Uterus (tissue), 4 donors: ENCODE measurements around the gene SULT6B1. TPM values are rescaled to one million over a fixed set of nuclear protein-coding genes. Genes with fewer than 3 reads are reported as not detected.

Experiments used
- DNase-seq, 2 donors: peaks; one replicate each; pipeline ENCODE4 v3.0.0-alpha.2; 2019 to 2020
- H3K27ac ChIP-seq, 2 donors: fragments of 200-600 bp; sonication (generic); 1 replicate in 1 of 2; 2 replicates in 1 of 2; pipeline ENCODE4 v1.5.1; 2016 to 2018
- H3K27me3 ChIP-seq, 2 donors: fragments of 200-600 bp; sonication (generic); one replicate each; pipeline ENCODE4 v1.5.1; 2018 to 2019; ENCODE audit warnings: control low read depth in 1 of 2
- H3K36me3 ChIP-seq, 2 donors: fragments of 200-600 bp; sonication (generic); one replicate each; pipeline ENCODE4 v1.5.1; 2019; ENCODE audit warnings: control low read depth in 1 of 2
- H3K4me1 ChIP-seq, 2 donors: fragments of 200-600 bp; sonication (generic); one replicate each; pipeline ENCODE4 v1.5.1; 2018 to 2019; ENCODE audit warnings: control low read depth in 1 of 2
- H3K4me3 ChIP-seq, 2 donors: fragments of 200-600 bp; sonication (generic); 1 replicate in 1 of 2; 2 replicates in 1 of 2; pipeline ENCODE4 v1.5.1; 2018 to 2019; ENCODE audit warnings: mild to moderate bottlenecking in 1 of 2
- H3K9me3 ChIP-seq, 2 donors: fragments of 200-600 bp; sonication (generic); one replicate each; pipeline ENCODE4 v1.5.1; 2019; ENCODE audit warnings: control low read depth in 1 of 2
- POLR2A ChIP-seq, 2 donors: fragments of 450-650 bp; IDR thresholded peaks; one replicate each; pipeline ENCODE4 v1.6.1; 2016; ENCODE audit warnings: antibody characterized with exemption in 2 of 2, mild to moderate bottlenecking in 1 of 2, moderate library complexity in 1 of 2
- intact Hi-C: fragments of 100-400 bp; cut with DNase I; formaldehyde crosslinking; loops from one replicate; pipeline ENCODE4 v1.15.1; 2023; ENCODE audit warnings: low total_unique reads
- total RNA-seq, 4 donors: library from RNA; depleted of rRNA in 3 of 4; stranded (reverse); fragments of >200 nt in 3 of 4; gene quantifications; one replicate each; pipeline versions ENCODE4 v1.1.0 to v1.2.4, GENCODE V29; 2014 to 2023
- TF ChIP-seq, protein P1 (sequence below), 4 experiments: fragments of 200-600 bp in 2 of 4; fragments of 450-650 bp in 2 of 4; sonication (generic) in 2 of 4; IDR thresholded peaks; one replicate each; pipeline ENCODE4 v1.5.1; 2016 to 2019; ENCODE audit warnings: antibody characterized with exemption in 4 of 4, mild to moderate bottlenecking in 2 of 4, moderate library complexity in 1 of 4
- donor health status: DM: yes; HTN: yes; CAD: no.

SULT6B1 gene
- total RNA-seq, 4 donors from 2014 or later: not detected

DNA sequence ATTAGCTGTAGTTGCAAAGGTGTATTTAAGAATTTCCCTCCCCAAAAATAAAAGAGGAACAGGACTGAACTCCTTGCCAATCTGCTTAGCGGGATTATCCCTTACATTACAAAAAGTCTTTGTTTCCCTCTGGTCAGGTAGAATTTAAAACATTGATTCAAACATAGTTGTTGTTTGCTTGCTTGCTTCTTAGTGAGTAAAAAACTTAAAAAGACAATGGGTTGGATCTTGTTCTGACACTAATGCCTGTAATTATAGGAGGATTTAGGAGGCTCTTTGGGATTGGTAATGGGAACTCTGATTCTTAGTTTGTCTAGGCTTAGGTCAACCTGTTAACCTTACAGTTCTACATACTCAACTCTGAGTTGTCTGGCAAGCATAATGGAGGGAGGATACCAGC lies 4.1 kb upstream of the SULT6B1 start:
- intact Hi-C loops: no loop called here
- no peaks in the 10 kb centered on the region for H3K27me3 ChIP-seq
- H3K27ac ChIP-seq: no peak overlapping the region
- no peak for DNase-seq
- no peaks in the 10 kb centered on the region for H3K9me3 ChIP-seq
- peaks cover 0 to under 1% of the 10 kb centered on the region in 2 donors for H3K4me1 ChIP-seq
- no peaks in the 10 kb centered on the region for H3K36me3 ChIP-seq
- no peak overlapping the region for H3K4me3 ChIP-seq
- TF ChIP-seq, protein P1, sequence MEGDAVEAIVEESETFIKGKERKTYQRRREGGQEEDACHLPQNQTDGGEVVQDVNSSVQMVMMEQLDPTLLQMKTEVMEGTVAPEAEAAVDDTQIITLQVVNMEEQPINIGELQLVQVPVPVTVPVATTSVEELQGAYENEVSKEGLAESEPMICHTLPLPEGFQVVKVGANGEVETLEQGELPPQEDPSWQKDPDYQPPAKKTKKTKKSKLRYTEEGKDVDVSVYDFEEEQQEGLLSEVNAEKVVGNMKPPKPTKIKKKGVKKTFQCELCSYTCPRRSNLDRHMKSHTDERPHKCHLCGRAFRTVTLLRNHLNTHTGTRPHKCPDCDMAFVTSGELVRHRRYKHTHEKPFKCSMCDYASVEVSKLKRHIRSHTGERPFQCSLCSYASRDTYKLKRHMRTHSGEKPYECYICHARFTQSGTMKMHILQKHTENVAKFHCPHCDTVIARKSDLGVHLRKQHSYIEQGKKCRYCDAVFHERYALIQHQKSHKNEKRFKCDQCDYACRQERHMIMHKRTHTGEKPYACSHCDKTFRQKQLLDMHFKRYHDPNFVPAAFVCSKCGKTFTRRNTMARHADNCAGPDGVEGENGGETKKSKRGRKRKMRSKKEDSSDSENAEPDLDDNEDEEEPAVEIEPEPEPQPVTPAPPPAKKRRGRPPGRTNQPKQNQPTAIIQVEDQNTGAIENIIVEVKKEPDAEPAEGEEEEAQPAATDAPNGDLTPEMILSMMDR (IDR thresholded peaks at IDR 0.05): no peak
- no peak for TF ChIP-seq POLR2A (IDR thresholded peaks at IDR 0.05)

DNA sequence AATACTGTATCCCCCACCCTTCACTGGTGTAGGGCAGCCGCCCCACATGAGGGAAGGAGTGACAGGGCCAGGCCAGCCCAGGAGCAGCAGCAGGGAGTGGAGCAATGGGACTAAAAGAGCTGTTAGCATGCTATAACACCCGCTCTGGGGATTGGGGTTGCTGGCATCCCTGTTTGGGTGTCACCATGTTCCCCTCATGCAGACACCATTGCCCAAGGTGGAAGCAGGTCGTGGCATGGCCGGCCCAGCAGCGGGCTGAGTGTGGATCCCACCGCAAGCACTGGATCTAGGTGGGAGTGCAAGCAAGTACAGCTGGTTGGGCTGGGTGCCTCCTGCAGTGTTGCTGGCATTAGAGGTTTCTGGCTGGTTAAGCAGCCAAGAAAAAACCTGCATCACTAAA lies 3.3 kb upstream of the SULT6B1 start:
- Histone ChIP-seq H3K4me3 (no peak overlapping the region), H3K36me3 (no peaks in the 10 kb centered on the region), H3K27me3 (no peaks in the 10 kb centered on the region), H3K4me1 (no peaks in the 10 kb centered on the region), H3K9me3 (no peaks in the 10 kb centered on the region), H3K27ac (no peak overlapping the region)
- DNase-seq: no peak
- intact Hi-C loops: no loop called here
- no peak for TF ChIP-seq POLR2A (IDR thresholded peaks at IDR 0.05)
- TF ChIP-seq, protein P1 (IDR thresholded peaks at IDR 0.05): no peak

DNA sequence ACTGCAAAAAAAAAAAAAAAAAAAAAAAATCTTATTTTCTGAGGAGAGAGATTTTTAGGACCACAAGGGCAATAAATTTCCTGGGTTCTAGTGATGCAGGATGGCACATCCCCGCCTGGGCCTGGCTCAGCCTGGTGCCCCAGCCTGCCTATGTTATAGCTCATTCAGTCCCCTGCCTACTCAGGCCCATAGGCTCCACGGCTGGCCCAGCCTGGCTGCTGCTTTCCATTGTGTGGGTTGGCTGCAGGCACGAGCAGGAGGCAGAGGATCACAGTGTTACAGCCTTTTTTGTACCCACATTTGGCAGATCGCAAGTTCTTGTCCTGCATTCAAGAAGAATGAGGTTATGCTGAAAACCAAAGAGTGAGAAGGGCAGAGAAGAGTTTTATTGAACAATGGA lies 2.8 kb upstream of the SULT6B1 start:
- H3K4me1 ChIP-seq: no peaks in the 10 kb centered on the region
- no peaks in the 10 kb centered on the region for H3K36me3 ChIP-seq
- H3K9me3 ChIP-seq: no peaks in the 10 kb centered on the region
- H3K27ac ChIP-seq: no peak overlapping the region
- intact Hi-C loops: no loop called here
- no peaks in the 10 kb centered on the region for H3K27me3 ChIP-seq
- no peak for TF ChIP-seq POLR2A (IDR thresholded peaks at IDR 0.05)
- TF ChIP-seq, protein P1 (IDR thresholded peaks at IDR 0.05): no peak
- H3K4me3 ChIP-seq: no peak overlapping the region
- DNase-seq: no peak

DNA sequence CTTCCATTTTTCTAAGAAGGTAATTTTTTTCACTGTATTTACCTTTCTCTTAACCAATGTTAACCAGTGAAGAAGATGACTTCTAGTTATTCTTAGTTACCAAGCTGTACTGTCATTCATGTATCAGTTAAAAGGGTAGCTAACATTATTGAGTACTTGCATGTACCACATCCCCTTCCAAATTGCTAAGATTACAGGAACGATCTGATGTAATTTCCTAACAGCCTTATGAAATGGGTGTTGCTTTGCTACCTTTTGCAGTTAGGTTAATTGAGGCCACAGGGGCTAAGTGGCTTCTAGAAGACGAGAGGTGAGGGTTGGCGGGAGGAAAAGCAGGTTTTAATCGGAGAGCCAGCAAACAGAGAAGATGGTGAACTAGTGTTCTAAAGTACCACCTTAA lies 1.8 kb upstream of the SULT6B1 start:
- H3K27me3 ChIP-seq: no peaks in the 10 kb centered on the region
- intact Hi-C loops: no loop called here
- H3K4me3 ChIP-seq: no peak overlapping the region
- TF ChIP-seq POLR2A (IDR thresholded peaks at IDR 0.05): no peak
- TF ChIP-seq, protein P1 (IDR thresholded peaks at IDR 0.05): no peak
- H3K9me3 ChIP-seq: no peaks in the 10 kb centered on the region
- H3K27ac ChIP-seq: no peak overlapping the region
- H3K4me1 ChIP-seq: no peaks in the 10 kb centered on the region
- DNase-seq: no peak
- H3K36me3 ChIP-seq: no peaks in the 10 kb centered on the region

DNA sequence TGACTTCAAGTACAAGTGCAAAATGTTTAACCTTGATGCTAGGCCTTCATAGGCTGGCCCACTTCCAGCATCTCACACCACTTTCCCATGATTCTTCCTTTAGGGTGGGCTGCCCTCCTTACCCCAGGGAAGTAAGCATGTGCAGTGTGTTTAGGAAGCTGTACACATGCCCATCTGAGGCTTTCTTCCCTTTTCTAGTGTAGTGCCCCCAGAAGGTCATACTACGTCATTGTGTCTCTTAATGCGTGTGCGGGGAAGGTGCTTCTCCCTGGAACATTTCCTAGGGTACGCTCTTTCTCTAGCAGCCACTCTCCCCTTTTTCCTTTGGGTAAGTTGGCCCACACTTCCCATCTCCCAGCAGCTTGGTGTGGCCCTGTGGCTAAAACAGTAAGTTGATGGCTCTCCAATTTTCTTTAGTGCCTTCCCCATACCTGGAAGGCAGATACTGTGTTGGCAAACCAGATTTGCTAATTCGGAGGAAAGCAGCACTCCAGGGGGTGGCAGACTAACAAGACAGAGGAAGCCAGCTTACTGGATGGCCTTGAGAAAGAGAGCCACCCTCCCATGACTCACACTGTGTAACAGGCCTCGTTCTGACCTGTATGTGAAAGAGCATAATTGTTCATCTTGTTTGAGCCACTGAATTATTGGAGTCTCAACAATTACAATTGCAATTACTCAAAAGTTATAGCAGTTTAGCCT lies 1.1 kb upstream of the SULT6B1 start:
- H3K27me3 ChIP-seq: no peaks in the 10 kb centered on the region
- no peaks in the 10 kb centered on the region for H3K4me1 ChIP-seq
- no peak overlapping the region for H3K4me3 ChIP-seq
- no peak overlapping the region for H3K27ac ChIP-seq
- no peaks in the 10 kb centered on the region for H3K9me3 ChIP-seq
- DNase-seq: no peak
- no peaks in the 10 kb centered on the region for H3K36me3 ChIP-seq
- intact Hi-C loops: no loop called here
- no peak for TF ChIP-seq POLR2A (IDR thresholded peaks at IDR 0.05)
- TF ChIP-seq, protein P1 (IDR thresholded peaks at IDR 0.05): no peak
